GM12878 (cell line): ENCODE measurements around the gene EEF1AKMT3. TPM values are rescaled to one million over a fixed set of nuclear protein-coding genes. Genes with fewer than 3 reads are reported as not detected.
A peak's percentile ranks its signal among the peaks of the same experiment; 100 is the strongest.

Experiments
- ATAC-seq: fragments of 200-7000 bp; cut with Tn5 transposase; 3 replicates; pipeline ENCODE4 v1.9.1; 2020; ENCODE audit warnings: mild to moderate bottlenecking, moderate library complexity
- BruUV-seq: library from RNA; stranded (reverse); fragments of 400-500 nt; replicated peaks from 2 replicates; lab custom pipeline; 2021; lab: Mats Ljungman, UMichigan
- CTCF ChIA-PET: fragments of 300-600 bp; sonication (Branson Sonifier 250); formaldehyde crosslinking; extraction: SDS; loops from one replicate; lab custom pipeline; 2021; ENCODE audit warnings: inconsistent platforms; lab: Yijun Ruan, JAX
- POLR2A ChIA-PET: fragments of 350-600 bp; formaldehyde crosslinking; extraction: SDS; loops from one replicate; lab custom pipeline; 2021; ENCODE audit warnings: inconsistent platforms; lab: Charles Lee
- RAD21 ChIA-PET: fragments of 300-600 bp; sonication (Branson Sonifier 250); formaldehyde crosslinking; loops from one replicate; lab custom pipeline; 2023; ENCODE audit warnings: antibody characterized with exemption; ENCODE audit not compliant: unreplicated experiment; lab: Charles Lee
- SMC1A ChIA-PET: fragments of 300-600 bp; sonication (Branson Sonifier 250); formaldehyde crosslinking; loops from one replicate; lab custom pipeline; 2023; ENCODE audit not compliant: unreplicated experiment, uncharacterized antibody; lab: Charles Lee
- DNase-seq: peaks from one replicate; pipeline ENCODE4 v3.0.0-alpha.2; 2011; ENCODE audit warnings: low read depth, low spot score
- FAIRE-seq: peaks from 3 replicates; lab custom pipeline; 2011; peaks lifted over from hg19 to GRCh38; lab: Jason Lieb, UNC
- H2AFZ ChIP-seq: 2 replicates; pipeline ENCODE4 v1.6.0; 2011; ENCODE audit warnings: low read depth, low read length, control low read depth; ENCODE audit not compliant: control insufficient read depth
- H3K27ac ChIP-seq: 2 replicates; pipeline ENCODE4 v1.5.1; 2011; ENCODE audit warnings: control low read depth; ENCODE audit not compliant: control insufficient read depth, insufficient read depth
- H3K27me3 ChIP-seq, 2 experiments: replicated peaks in 1 of 2; 2 replicates each; pipeline versions ENCODE4 v1.6.0 to v1.6.1; 2011; ENCODE audit warnings: low read length in 1 of 2; ENCODE audit not compliant: control insufficient read depth in 2 of 2, insufficient read depth in 2 of 2
- H3K36me3 ChIP-seq, 2 experiments: 2 replicates each; pipeline ENCODE4 v1.5.1; 2011; ENCODE audit warnings: low read length in 1 of 2; ENCODE audit not compliant: control insufficient read depth in 2 of 2, insufficient read depth in 2 of 2
- H3K4me1 ChIP-seq: 2 replicates; pipeline ENCODE4 v1.6.1; 2011; ENCODE audit warnings: mild to moderate bottlenecking, low read length, moderate library complexity, mixed read lengths; ENCODE audit not compliant: control insufficient read depth, insufficient read depth
- H3K4me2 ChIP-seq: 2 replicates; pipeline ENCODE4 v1.6.0; 2011; ENCODE audit warnings: control low read depth; ENCODE audit not compliant: control insufficient read depth, insufficient read depth
- H3K4me3 ChIP-seq: fragments of 200-600 bp; sonication (generic); 2 replicates; pipeline ENCODE4 v1.5.1; 2016
- H3K79me2 ChIP-seq: 2 replicates; pipeline ENCODE4 v1.6.0; 2011; ENCODE audit warnings: low read length; ENCODE audit not compliant: control insufficient read depth, insufficient read depth
- H3K9ac ChIP-seq: 2 replicates; pipeline ENCODE4 v1.8.0; 2011; ENCODE audit warnings: low read length, control low read depth, mixed read lengths; ENCODE audit not compliant: control insufficient read depth, insufficient read depth
- H3K9me3 ChIP-seq: replicated peaks from 3 replicates; pipeline ENCODE4 v1.5.1; 2011; ENCODE audit warnings: mild to moderate bottlenecking, low read length; ENCODE audit not compliant: control insufficient read depth, insufficient read depth
- H4K20me1 ChIP-seq: 2 replicates; pipeline ENCODE4 v1.6.0; 2011; ENCODE audit not compliant: control insufficient read depth, insufficient read depth
- CTCF ChIP-seq, 3 experiments: IDR thresholded peaks in 2 of 3; conservative IDR thresholded peaks in 1 of 3; 2 replicates each; pipeline ENCODE4 v1.5.1; 2011; ENCODE audit warnings: low read depth in 3 of 3, low read length in 3 of 3, mild to moderate bottlenecking in 3 of 3, control low read depth in 2 of 3, moderate library complexity in 2 of 3, inconsistent platforms in 1 of 3, mixed read lengths in 1 of 3; ENCODE audit not compliant: control insufficient read depth in 2 of 3, insufficient read depth in 1 of 3; ENCODE audit errors: extremely low read depth in 1 of 3
- JUND ChIP-seq: IDR thresholded peaks from 2 replicates; pipeline ENCODE4 v1.6.1; 2012; ENCODE audit warnings: low read depth, mild to moderate bottlenecking, low read length, improper control_type of control experiment, moderate library complexity
- KAT2A ChIP-seq: conservative IDR thresholded peaks from 2 replicates; pipeline ENCODE4 v1.6.1; 2011; ENCODE audit warnings: low read depth, low read length; ENCODE audit not compliant: control insufficient read depth
- RCOR1 ChIP-seq: conservative IDR thresholded peaks from 2 replicates; pipeline ENCODE4 v1.6.1; 2012; ENCODE audit warnings: low read depth, low read length, improper control_type of control experiment
- SUPT20H ChIP-seq: IDR thresholded peaks from 2 replicates; pipeline ENCODE4 v1.6.1; 2011; ENCODE audit warnings: low read depth, mild to moderate bottlenecking, low read length, moderate library complexity, borderline replicate concordance; ENCODE audit not compliant: control insufficient read depth
- YY1 ChIP-seq: IDR thresholded peaks from 2 replicates; pipeline ENCODE4 v1.6.1; 2011; ENCODE audit warnings: low read depth, mild to moderate bottlenecking, low read length
- WGBS: methylation state at CpG from one replicate; pipeline ENCODE4 v1.1.6; 2016; ENCODE audit warnings: low lambda C conversion rate; ENCODE audit not compliant: insufficient replicate concordance, insufficient coverage; ENCODE audit errors: missing lambda C conversion rate; 5-methylcytosine and 5-hydroxymethylcytosine counted together
- in situ Hi-C: fragments of 300-500 bp; cut with MboI; formaldehyde crosslinking; loops from 9 replicates; pipeline ENCODE4 v1.14.3; 2018; ENCODE audit warnings: mixed read lengths
- intact Hi-C: fragments of 100-400 bp; cut with micrococcal nuclease; formaldehyde crosslinking; loops from one replicate; pipeline ENCODE4 v1.14.2; 2022; ENCODE audit not compliant: unreplicated experiment
- polyA plus RNA-seq, 11 experiments: library from polyadenylated mRNA; depleted of rRNA in 4 of 11; unstranded in 6 of 11; stranded (reverse) in 5 of 11; fragments of >200 nt; fragmentation: Nextera tagmentation in 4 of 11; fragmentation: Illumina TruSeq in 1 of 11; extraction: Ambion mirVana in 4 of 11; extraction: Trizol in 1 of 11; gene quantifications; 1 replicate in 1 of 11; 2 replicates in 10 of 11; pipeline versions ENCODE4 v1.2.1 to v1.2.3, GENCODE V29; 2011 to 2016; ENCODE audit warnings: inconsistent platforms in 2 of 11, missing spikeins in 2 of 11, low read depth in 1 of 11
- total RNA-seq, 4 experiments: library from RNA; depleted of rRNA in 3 of 4; stranded (reverse); fragments of >200 nt in 3 of 4; fragmentation: Illumina TruSeq in 1 of 4; extraction: Trizol in 1 of 4; gene quantifications; 2 replicates each; pipeline versions ENCODE4 v1.2.1 to v1.2.3, GENCODE V29; 2013 to 2021

EEF1AKMT3 gene
- total and polyA plus RNA-seq, 10 of the 15 experiments (the other 5 are each of a cell fraction or from before 2014, with no cell fraction given): 1.2 to 8.2 (median 3.5) TPM

GRCh38 chr12:57815177-57816000, 43.0 kb downstream of the EEF1AKMT3 start:
- peaks cover 0 to 2% of the 10 kb centered on the region in 2 experiments; a peak in 2 of 4 replicates for H3K36me3 ChIP-seq
- no peak overlapping the region for H3K9ac ChIP-seq
- no peaks in the 10 kb centered on the region for H3K4me1 ChIP-seq
- FAIRE-seq: no peak
- RAD21 ChIA-PET: no interaction called here
- no peaks in the 10 kb centered on the region for H3K9me3 ChIP-seq
- no peaks in the 10 kb centered on the region for H3K27me3 ChIP-seq
- ATAC-seq: peak; percentile 27; the same call in 1 of the 3 replicates
- CTCF ChIA-PET: interaction anchor here (1.0 to 2.6 kb wide), 3 partner anchors 13 to 90 kb away, joined by 3 to 6 read pairs (median 5); no protein-coding TSS in a partner anchor
- SMC1A ChIA-PET: interaction anchor here (1.9 kb wide), 1 partner anchor 80 kb away, joined by 4 read pairs; no protein-coding TSS in a partner anchor
- H2AFZ ChIP-seq: no peak overlapping the region
- POLR2A ChIA-PET: no interaction called here
- no peaks in the 10 kb centered on the region for H3K79me2 ChIP-seq
- WGBS: 91% methylated on average over 13 of the region's 13 CpGs
- no TSS peak for BruUV-seq
- no peak overlapping the region for H3K4me3 ChIP-seq
- no peak for DNase-seq
- no peak overlapping the region for H3K4me2 ChIP-seq
- H4K20me1 ChIP-seq: no peaks in the 10 kb centered on the region
- intact Hi-C loops: no loop called here
- in situ Hi-C loops: no loop called here
- no peak overlapping the region for H3K27ac ChIP-seq
- TF ChIP-seq RCOR1: no peak
- TF ChIP-seq KAT2A: no peak
- TF ChIP-seq SUPT20H: no peak
- no peak for TF ChIP-seq JUND
- 0 out of 6 replicates have a peak, but pooled peaks of 1 of the 3 experiments have one; percentile 7 for TF ChIP-seq CTCF (IDR thresholded peaks at IDR 0.05 in 2 of 3, conservative IDR thresholded peaks at IDR 0.05 in 1 of 3; ENCODE audit: control insufficient read depth in 2 of 3, extremely low read depth in 1 of 3, insufficient read depth in 1 of 3, low read depth in 3 of 3, low read length in 3 of 3)
- TF ChIP-seq YY1: no peak
